GM19328 (cell line): ENCODE data around the gene IREB2.

Source experiments
- ATAC-seq: cut with Tn5 transposase; IDR thresholded peaks from one replicate; pipeline ENCODE4 v1.9.1; 2021; ENCODE audit warnings: mild to moderate bottlenecking, moderate library complexity; ENCODE audit not compliant: unreplicated experiment

IREB2 gene

DNA sequence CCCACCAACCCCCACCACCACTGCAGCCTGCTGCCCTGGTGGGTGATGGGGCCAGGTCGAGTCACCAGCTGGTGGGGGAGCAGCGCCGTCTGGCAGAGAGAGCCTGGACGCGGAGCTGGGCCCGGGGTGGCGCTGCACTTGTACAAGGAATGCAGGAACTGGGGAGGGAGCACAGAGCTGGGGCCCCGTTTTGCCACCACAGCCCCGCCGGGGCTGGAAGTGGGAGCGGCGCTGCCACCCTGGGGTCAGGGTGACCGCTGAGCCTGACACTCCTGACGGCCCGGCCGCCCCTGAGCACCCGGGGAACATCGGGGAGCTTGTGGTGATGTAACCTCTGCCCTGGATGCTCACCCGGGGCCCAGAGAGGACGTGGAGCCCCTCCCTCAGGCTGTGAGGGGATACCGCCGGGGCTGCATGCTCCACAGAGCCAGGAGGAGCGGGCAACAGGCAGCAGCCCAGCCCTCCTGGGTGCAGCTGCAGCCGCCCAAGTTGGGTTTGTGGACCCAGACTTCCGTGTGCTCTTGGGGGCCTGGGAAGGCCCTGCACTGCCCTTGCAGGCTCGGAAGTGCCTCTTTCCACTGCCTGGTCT is 32.6 kb upstream of the IREB2 start:
- ATAC-seq: no peak

DNA sequence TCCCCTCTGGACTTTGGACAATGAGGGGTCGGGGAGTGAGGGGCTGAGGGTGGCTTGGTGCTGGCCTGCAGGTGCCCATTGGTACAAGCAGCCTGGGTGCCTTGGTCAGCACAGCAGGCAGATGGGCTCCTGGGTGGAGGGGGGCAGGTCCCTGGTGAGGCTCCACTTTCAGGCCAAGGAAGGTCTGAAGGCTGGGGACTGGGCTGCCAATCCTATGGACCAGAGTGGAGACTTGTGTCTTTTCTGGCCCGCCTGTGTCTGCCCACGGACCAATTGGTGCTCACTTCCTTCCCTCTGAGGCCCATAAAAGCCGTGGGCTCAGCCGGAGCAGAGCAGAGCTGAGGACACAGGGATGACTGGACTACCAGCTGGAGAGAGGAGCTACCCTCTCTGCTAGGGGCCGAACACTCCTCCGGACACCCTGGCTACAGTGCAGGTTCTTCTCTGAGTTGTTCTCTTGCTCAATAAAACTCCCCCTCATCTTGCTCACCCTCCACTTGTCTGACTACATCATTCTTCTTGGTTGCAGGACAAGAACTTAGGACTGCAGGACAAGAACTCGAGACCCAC is 31.9 kb upstream of the IREB2 start:
- no peak for ATAC-seq

DNA sequence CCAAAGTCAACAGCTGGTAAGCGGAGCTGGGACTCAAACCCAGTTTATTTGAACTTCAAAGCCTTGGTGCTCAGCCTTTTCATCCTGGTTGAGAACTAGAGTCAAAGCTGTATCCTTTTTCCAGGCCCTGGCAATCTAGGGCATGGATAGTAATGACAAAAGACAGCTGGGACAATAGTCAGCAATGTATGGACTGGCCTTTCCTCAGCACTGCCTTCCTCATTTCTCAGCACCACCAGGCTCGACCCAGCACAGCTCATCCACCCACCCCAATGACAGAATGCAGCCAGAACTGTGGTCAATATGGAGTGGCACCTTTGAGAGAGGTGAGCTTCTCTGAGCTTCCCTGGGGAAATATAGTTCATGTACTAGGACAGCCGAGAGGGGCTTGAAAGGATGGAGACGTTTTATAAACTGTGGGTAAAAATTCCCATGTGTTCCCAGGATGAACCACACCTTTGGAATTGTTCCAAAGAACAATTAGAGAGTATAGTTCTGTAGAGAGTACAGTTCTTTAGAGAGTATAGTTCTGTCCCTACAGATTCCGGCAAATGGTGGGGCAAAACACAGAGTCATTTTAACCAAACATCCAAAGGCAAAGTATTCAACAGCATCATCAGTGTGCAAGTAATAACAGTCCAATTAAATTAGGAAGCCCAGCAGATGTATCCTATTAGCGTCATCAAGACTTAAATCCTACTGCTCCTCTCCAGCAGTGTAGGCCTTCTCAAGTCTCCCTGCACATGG is 30.2 kb upstream of the IREB2 start:
- no peak for ATAC-seq

DNA sequence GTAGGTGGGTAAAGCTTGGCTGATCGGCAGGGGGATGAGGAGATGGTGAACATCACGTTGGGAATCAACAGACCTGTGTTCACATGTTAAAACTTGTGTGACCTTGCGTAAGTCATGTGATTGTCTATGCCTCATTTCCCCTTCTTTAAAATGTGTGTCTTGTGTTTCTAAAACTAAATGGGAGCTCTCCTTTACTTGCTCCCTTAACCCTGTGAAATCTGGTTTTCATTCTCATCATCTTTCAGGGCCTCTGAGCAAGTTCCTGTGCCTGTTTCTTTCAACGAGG is 29.7 kb upstream of the IREB2 start:
- ATAC-seq: no peak

DNA sequence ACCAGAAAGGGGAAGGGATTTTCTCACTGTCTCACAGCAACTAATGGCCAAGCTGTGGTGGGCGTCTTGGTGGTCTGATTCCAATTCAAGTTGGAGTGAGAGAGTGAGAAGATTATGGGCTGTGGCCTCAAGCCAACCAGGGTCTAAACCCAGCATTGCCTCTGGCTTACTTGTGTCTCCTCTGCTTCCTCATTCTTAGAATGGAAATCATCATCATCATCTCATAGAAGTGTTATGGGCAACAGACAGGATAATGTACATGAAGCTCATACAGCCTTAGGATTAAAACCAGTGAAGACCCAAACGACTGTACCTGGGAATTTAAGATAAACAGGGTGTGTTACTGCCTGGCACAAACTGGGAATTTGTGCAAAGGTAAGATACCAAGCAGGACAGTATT is 29.1 kb upstream of the IREB2 start:
- no peak for ATAC-seq

DNA sequence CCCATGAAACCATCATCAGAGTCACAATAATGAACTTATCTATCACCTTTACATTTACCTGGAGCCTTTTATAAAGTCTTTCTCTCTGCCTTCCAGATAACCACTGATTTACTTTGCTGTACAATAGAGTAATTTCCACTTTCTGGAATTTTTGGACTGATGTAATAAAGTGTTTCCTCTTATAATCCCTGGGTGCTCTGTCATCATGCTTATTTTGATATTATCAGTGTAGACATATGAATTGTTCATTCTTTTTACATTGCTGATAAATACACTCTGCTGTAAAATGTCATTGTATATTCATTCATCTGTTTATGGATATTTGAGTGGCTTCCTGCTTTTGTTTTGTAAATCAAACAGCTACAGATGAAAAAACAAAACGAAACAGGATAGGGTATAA is 27.0 kb upstream of the IREB2 start:
- no peak for ATAC-seq

DNA sequence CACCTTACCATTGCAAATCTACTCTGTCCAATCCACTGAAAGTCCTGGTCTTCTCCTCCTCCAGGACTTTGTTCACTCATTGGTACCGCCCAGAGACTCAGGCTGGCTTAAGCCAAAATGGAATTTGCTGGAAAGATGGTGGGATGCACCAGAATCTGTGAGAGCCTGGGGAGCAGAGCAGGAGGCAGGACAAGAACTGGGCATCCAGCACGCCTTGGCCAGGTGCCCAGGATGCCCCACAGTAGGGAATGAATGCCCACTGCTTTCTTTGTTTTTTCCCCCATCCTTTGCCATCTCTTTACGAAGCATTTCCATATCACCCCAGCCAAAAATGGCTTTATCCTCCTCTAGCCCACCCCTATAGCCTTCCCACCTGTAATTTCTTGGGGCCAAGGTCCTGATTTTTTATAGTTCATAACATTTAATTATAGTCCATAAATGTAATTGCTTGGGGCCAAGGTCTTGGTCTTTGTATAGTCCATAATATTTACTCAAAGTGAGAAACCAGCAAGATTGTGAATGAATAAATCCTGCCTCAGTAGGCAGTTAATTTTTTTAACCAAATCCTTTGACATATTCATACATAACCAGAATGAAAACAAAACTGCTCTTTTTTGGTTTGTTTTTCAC is 23.3 kb upstream of the IREB2 start:
- ATAC-seq: no peak

DNA sequence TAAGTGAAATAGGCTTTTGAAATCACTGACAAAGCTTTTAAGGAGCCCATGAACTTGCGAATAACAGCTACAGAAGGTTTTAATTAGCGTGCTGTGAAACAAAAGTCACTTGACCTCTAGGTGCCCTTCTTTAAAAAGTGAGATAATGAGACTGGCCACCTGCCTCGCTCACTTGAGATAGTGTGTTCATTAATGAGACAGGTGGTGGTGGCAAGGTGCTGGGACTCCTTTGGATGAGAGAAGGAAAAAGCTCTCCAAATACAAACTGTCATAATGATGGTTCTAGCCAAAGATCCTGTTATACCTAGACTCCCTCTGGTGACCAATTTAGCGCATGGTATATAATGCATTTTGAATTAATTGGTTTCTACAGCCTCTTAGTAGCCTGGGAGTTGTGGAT is 22.7 kb upstream of the IREB2 start:
- no peak for ATAC-seq

DNA sequence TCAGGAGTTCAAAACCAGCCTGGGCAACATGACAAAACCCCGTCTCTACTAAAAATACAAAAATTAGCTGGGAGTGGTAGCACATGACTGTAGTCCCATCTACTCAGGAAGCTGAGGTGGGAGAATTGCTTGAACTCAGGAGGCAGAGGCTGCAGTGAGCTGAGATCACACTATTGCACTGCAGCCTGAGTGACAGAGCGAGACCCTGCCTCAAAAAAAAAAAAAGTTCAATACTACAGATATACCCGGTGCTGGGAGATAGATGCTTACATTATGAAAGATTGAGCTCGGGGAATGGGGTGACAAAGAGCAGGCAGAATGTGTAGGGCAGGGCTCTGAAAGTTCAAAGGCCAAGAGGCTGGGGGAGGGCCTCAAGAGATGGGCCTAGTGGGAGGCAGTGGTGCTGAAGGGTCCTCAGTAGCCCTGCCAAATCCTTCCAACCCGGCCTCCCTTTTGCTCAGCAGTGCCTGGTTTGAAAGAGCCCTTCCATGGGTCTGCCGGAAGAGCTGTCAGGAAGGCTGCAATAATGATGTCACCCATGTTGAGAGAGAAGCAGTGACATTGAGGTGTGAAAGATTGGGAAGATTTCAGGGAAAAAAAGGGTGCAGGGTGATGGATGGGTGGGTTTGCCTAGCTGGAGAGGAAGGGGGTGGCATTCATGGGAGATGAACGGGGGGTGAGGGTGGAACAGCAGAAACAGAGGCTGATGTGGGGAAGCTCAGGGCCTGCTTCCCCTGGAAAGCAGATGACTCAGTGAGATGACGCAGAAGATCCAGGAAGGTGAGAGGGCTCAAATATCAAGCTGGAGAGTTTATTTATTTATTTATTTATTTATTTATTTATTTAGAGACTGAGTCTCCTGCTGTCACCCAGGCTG is 20.0 kb upstream of the IREB2 start:
- ATAC-seq: no peak

DNA sequence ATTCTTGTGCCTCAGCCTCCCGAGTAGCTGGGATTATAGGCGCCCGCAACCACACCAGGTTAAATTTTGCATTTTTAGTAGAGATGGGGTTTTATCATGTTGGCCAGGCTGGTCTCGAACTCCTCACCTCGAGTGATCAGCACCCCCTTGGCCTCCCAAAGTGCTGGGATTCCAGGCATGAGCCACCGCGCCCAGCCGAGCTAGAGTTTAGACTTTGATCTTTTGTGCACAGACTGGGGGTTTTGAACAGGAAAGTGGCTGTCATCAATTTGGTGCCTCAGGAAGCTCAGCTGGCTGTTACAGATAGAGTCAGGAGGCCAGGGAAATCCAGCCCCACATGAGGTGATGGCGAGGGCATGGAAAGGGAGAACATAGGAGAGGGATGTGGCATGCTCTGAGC is 19.3 kb upstream of the IREB2 start:
- no peak for ATAC-seq

DNA sequence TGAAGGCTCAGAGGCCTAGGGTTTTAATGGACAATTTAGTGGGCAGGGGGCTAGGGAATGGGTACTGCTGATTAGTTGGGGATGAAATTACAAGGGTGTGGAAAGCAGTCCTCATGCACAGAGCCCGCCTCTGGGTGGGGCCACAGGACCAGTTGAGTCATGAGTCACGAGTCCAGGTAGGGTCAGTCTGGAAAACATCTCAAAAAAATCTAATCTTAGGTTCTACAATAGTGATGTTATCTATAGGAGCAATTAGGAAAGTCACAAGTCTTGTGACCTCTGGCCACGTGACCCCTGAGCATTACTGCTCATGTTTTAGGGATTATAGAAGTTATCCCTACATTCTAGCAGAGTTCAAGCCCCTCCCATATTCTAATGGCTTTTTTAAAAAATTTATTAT is 18.6 kb upstream of the IREB2 start:
- ATAC-seq: no peak

DNA sequence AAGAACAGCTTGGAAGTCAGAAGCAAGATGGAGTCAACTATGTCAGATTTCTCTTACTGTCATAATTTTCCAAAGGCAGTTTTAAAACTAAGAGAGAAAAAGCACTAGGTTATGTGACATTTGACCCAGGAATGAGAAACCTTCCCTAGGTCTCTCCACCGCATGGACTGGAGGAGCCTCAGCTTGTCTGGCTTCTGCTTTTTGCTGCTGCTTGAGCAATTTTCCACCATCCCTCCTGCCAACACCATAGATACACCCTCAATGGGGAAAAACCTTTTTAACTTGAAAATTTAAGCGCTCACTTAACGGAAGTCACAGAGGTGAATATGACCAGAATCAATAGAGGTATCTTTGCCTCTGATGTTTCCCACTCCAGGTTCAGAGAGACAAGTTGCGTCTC is 17.8 kb upstream of the IREB2 start:
- ATAC-seq: no peak

DNA sequence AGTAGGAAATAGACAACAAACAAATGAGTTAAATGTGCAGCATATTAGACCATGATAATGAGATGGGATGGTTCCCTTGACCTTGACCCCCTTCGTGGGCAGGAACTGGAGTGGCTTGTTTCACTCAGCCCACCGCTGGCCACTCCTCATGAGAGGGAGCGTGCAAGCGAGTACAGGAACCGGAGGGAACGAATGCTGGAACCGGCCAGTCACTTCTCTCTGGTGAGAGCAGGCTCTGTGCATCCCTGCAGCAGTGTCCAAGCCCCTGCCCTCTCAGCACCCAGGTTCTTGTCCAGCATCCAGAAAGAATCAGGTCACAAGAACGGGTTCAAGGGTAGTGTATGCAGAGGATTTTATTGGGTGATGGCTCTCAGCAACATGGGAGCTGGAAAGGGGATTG is 17.2 kb upstream of the IREB2 start:
- ATAC-seq: no peak

DNA sequence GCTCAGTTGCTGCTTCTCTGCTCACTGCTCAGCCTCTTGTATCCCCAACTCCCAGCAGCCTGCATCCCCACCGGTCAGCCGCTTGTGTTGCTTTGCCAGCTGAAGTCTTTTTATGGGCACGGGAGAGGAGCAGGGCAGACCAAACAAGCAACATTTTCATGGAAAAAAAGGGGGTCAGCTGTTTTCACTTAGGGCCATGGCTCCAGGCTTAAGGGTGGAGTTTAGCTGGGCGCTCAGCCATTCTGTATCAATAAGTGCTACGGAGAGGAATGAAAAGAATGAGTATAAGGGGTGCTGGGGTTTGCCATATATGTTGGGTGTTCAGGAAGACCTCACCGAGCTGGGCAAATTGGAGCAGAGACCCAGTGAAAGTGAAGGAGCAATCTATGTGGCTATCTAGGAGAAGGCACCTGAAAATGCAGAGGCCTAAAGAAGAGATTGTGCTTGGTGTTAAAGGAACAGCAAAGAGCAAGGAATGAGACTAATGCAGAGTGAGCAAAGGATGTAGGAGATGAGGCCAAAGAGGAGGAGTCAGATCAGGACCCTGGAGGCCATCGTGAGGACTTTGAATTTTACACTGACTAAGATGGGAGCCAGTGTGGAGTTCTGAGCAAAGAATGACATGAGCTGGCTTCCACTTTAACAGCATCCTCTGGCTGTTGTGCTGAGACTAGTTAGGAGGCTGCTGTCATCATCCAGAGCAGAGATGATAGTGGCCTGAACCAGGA is 16.6 kb upstream of the IREB2 start:
- no peak for ATAC-seq

DNA sequence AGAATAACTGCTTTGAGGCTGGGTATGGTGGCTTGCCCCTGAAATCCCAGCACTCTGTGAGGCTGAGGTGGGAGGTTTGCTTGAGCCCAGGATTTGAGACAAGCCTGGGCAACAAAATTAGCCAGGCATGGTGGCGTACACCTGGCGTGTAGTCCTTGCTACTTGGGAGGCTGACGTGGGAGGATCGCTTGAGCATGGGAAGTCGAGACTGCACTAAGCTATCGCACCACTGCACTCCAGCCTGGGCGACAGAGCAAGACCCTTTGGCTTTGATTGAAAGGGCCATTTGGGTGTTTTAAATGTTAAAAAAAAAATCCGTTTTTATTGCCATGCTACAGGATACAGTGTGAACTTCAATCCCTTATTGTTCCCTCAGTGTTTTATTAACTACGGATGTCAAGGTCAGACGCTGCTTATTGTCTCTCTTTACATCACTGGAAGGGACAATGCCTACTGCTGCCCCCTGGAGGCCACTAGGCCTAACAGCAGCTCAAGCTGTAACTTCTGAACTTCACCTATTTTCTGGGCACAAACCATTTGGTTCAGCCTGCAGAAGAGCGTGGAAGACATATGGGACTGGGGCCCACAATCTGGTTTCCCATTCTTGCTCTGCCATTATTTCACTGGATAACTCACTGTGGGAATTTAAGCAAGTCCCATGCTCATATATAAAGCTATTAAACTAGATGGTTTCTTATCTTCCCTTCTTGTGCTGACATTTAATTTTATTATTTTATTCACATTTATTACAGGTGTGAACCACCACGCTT is 15.3 kb upstream of the IREB2 start:
- ATAC-seq: no peak

DNA sequence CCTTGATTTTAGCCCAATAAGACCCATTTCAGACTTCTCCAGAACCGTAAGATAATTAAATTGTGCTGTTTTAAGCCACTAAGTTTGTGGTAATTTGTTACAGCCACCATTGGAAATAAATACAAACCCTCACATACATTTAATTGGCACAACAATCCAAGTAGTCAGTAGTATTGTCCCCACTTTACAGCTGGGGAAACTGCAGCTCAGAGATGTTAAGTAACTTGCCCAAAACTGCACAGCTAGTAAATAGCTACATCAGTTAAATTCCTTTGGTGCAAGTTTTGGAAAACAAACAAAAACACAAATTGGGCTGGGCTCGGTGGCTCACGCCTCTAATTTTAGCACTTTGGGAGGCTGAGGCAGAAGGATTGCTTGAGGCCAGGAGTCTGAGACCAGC is 13.3 kb upstream of the IREB2 start:
- ATAC-seq: no peak

DNA sequence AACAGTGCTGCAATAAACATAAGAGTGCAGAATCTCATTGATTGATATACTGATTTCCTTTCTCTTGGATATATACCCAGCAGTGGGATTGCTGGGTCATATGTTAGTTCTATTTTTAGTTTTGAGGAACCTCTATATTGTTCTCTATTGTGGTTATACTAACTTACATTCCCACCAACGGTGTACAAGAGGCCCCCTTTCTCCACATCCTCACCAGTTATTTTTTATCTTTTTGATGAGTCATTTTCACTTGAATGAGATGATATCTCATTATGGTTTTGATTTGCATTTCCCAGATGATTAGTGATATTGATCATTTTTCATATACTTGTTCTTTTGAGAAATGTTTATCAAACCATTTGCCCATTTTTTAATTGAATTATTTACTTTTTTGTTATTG is 12.4 kb upstream of the IREB2 start:
- no peak for ATAC-seq

DNA sequence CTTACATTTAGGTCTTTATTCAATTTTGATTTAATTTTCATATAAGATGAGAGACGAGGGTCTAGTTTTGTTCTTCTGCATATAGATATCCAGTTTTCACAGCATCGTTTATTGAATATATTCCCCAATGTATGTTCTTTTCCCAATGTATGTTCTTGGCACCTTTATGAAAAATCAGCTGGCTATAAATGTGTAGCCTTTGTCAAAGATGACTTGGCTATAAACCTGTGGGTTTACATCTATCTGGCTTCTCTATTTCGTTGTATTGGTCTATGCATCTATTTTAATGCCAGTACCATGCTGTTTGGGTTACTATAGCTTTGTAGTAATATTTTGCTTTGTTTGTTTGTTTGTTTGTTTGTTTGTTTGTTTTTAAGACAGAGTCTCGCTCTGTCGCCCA is 11.7 kb upstream of the IREB2 start:
- ATAC-seq: no peak

DNA sequence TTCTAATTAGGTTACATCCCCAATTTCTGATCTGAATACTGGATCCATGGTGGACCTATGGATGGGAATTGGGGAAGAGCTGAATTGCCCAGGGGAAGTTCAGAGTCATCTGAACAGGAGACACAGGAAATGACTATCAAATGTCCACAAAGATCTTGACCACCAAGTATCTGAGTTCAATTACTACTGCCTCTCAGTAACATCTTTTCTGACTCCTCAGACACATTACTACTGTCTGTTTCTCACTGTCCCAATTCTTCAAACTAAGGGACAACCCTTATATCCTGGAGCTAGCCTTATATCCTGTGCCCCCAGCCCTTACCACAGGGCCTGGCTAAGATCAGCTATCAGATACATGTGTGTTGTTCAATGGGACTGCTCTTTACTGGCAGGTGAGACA is 10.1 kb upstream of the IREB2 start:
- ATAC-seq: no peak

DNA sequence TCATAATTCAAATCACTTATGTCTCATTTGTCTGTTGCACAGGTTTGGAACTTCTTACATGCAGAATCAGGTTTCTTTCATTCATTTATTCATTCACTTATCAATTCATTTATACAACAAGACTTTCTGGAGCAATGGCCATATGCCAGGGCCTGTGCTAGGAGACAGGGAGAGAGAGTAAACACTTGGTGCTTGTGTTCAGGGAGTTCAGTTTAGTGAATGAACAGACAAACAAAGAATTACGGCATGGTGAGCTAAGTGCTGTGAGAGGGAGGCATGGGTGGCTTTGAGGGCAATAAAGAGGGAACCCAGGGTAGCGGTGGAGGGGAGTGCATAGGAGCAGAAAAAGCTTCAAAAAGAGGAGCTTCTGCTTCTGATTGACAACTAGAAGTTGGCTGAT is 8.5 kb upstream of the IREB2 start:
- ATAC-seq: no peak
